HEK293T (cell line): ENCODE data around the gene CACNA1C.

Experiments
- ARNT ChIP-seq: fragments of 450-650 bp; IDR thresholded peaks from 2 replicates; pipeline ENCODE4 v1.6.1; 2017; ENCODE audit warnings: mild to moderate bottlenecking
- BHLHE40 ChIP-seq: fragments of 450-650 bp; IDR thresholded peaks from 2 replicates; pipeline ENCODE4 v1.6.1; 2016; ENCODE audit warnings: mild to moderate bottlenecking, moderate library complexity, borderline replicate concordance
- ELF4 ChIP-seq: fragments of 450-650 bp; IDR thresholded peaks from 2 replicates; pipeline ENCODE4 v1.6.1; 2017; ENCODE audit warnings: antibody characterized with exemption
- FOXA1 ChIP-seq: fragments of 450-650 bp; IDR thresholded peaks from 2 replicates; pipeline ENCODE4 v1.6.1; 2016; ENCODE audit warnings: mild to moderate bottlenecking
- PKNOX1 ChIP-seq: fragments of 450-650 bp; IDR thresholded peaks from 2 replicates; pipeline ENCODE4 v1.6.1; 2016
- SUZ12 ChIP-seq: fragments of 450-650 bp; IDR thresholded peaks from 2 replicates; pipeline ENCODE4 v1.6.1; 2016; ENCODE audit warnings: mild to moderate bottlenecking
- ZNF384 ChIP-seq: fragments of 450-650 bp; IDR thresholded peaks from 2 replicates; pipeline ENCODE4 v1.6.1; 2016

GRCh38 chr12:2324387-2324786 is 271.6 kb downstream of the CACNA1C start:
- TF ChIP-seq ZNF384 (no peak), ELF4 (no peak), ARNT (no peak), FOXA1 (no peak), PKNOX1 (no peak), SUZ12 (no peak), BHLHE40 (no peak)
